Chondrocyte (in vitro differentiated cells): ENCODE measurements around the gene PLEKHA6. TPM values are rescaled to one million over a fixed set of nuclear protein-coding genes. Genes with fewer than 3 reads are reported as not detected.

Experiments used
- DNase-seq: peaks from one replicate; pipeline ENCODE4 v3.0.0; 2021; ENCODE audit warnings: mixed read lengths, low spot score
- H3K27ac Mint-ChIP-seq: one replicate; pipeline ENCODE4 v1.8.0; 2021; ENCODE audit warnings: mild to moderate bottlenecking, moderate library complexity, mixed read lengths; ENCODE audit not compliant: unreplicated experiment
- H3K27me3 Mint-ChIP-seq: 2 replicates; pipeline ENCODE4 v1.8.0; 2021; ENCODE audit warnings: low read depth, mixed read lengths
- H3K36me3 Mint-ChIP-seq: 2 replicates; pipeline ENCODE4 v1.8.0; 2021; ENCODE audit warnings: low read depth, mixed read lengths
- H3K4me1 Mint-ChIP-seq: 2 replicates; pipeline ENCODE4 v1.8.0; 2021; ENCODE audit warnings: low read depth, mild to moderate bottlenecking, mixed read lengths
- H3K4me3 Mint-ChIP-seq: one replicate; pipeline ENCODE4 v1.8.0; 2021; ENCODE audit warnings: mild to moderate bottlenecking, moderate library complexity, mixed read lengths; ENCODE audit not compliant: unreplicated experiment
- H3K9me3 Mint-ChIP-seq: 2 replicates; pipeline ENCODE4 v1.8.0; 2021; ENCODE audit warnings: low read depth, mixed read lengths
- CTCF ChIP-seq: fragments of 200-600 bp; sonication (generic); IDR thresholded peaks from 2 replicates; pipeline ENCODE4 v1.5.0; 2021; ENCODE audit warnings: antibody characterized with exemption, mild to moderate bottlenecking, moderate library complexity
- total RNA-seq: library from RNA; stranded (reverse); gene quantifications from 3 replicates; pipeline ENCODE4 v1.2.1, GENCODE V29; 2021

Gene PLEKHA6
- total RNA-seq, 1 donor from 2014 or later: 0.15 TPM

- Mint-ChIP-seq H3K27me3 (no peaks in the 10 kb centered on the region), H3K4me1 (peaks cover 21% of the 10 kb centered on the region), H3K27ac (peak overlapping the region; percentile 69), H3K4me3 (peak overlapping the region; percentile 99), H3K9me3 (no peaks in the 10 kb centered on the region), H3K36me3 (peaks cover 9% of the 10 kb centered on the region)
- TF ChIP-seq CTCF: no peak
- no peak for DNase-seq
These were observed 46.9 kb upstream of the PLEKHA6 start for GRCh38 chr1:204406621-204407020.

- no peaks in the 10 kb centered on the region for H3K27me3 Mint-ChIP-seq
- H3K27ac Mint-ChIP-seq: peak overlapping the region; percentile 0
- H3K4me3 Mint-ChIP-seq: peak overlapping the region; percentile 99
- no peaks in the 10 kb centered on the region for H3K9me3 Mint-ChIP-seq
- peaks cover 11% of the 10 kb centered on the region for H3K36me3 Mint-ChIP-seq
- no peak for TF ChIP-seq CTCF
- H3K4me1 Mint-ChIP-seq: peaks cover 21% of the 10 kb centered on the region
- DNase-seq: no peak
These were observed 46.3 kb upstream of the PLEKHA6 start for GRCh38 chr1:204405988-204406387.

GRCh38 chr1:204404629-204405028 lies 44.9 kb upstream of the PLEKHA6 start:
- Mint-ChIP-seq H3K9me3 (no peaks in the 10 kb centered on the region), H3K4me3 (no peak overlapping the region), H3K27ac (no peak overlapping the region), H3K4me1 (peaks cover 21% of the 10 kb centered on the region), H3K36me3 (peaks cover 18% of the 10 kb centered on the region), H3K27me3 (no peaks in the 10 kb centered on the region)
- TF ChIP-seq CTCF: no peak
- DNase-seq: no peak

- Mint-ChIP-seq H3K27ac (no peak overlapping the region), H3K27me3 (no peaks in the 10 kb centered on the region), H3K4me3 (no peak overlapping the region), H3K4me1 (peaks cover 16% of the 10 kb centered on the region), H3K9me3 (no peaks in the 10 kb centered on the region), H3K36me3 (peaks cover 23% of the 10 kb centered on the region)
- DNase-seq: no peak
- TF ChIP-seq CTCF: no peak
These were observed 42.7 kb upstream of the PLEKHA6 start for GRCh38 chr1:204402391-204402790.

- no peak for DNase-seq
- Mint-ChIP-seq H3K4me1 (peaks cover 12% of the 10 kb centered on the region), H3K9me3 (no peaks in the 10 kb centered on the region), H3K27me3 (no peaks in the 10 kb centered on the region), H3K4me3 (no peak overlapping the region), H3K36me3 (peaks cover 23% of the 10 kb centered on the region), H3K27ac (no peak overlapping the region)
- TF ChIP-seq CTCF: no peak
These were observed 42.0 kb upstream of the PLEKHA6 start for GRCh38 chr1:204401730-204402129.
